A673 (cell line): ENCODE measurements around the gene THSD4.

Source experiments
- EZH2 ChIP-seq: fragments of 200-600 bp; sonication (generic); IDR thresholded peaks from 2 replicates; pipeline ENCODE4 v1.6.1; 2017; ENCODE audit warnings: borderline replicate concordance, low read depth, mild to moderate bottlenecking, mixed read lengths, antibody characterized with exemption, low read length; ENCODE audit not compliant: poor library complexity, severe bottlenecking
- TF ChIP-seq, protein P1 (sequence below): fragments of 300-800, 200-600 bp; sonication (generic); conservative IDR thresholded peaks from 2 replicates; pipeline ENCODE4 v1.5.1; 2017; ENCODE audit warnings: low read depth, mild to moderate bottlenecking, antibody characterized with exemption, low read length, moderate library complexity, mixed read lengths

DNA sequence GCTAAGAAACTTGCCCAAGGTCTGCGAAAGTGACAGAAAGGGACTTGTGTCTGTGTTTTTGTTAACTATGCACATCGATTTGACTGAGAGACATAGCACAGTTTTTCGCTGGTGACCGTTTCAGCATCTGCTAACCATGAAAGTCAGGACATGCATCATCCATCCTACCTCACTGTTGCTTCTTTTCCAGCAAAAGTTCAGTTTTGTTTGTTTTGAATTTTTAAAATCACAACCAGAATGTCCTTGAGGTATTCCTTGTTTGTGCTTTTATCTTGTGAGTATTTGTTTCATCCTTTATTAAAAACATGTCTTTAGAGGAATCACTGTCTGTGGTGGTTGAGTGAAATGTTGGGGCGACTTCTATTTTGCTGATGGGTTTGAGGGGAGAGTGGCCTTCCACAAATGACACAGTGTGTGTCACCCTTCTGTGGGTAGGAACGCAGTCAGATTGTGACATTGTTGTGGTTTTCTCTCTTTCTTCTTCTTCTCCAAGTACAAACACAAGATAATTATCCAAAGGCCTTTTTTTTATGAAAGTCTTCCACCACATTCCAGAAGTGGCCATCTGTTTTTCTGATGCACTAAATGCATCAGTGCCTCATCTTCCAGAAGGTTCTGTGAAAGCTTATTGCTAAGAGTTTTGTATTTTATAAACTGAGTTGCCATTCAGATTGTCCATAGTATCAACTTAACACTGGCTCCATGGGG is 480.7 kb downstream of the THSD4 start:
- no peak for TF ChIP-seq EZH2
- TF ChIP-seq, protein P1, sequence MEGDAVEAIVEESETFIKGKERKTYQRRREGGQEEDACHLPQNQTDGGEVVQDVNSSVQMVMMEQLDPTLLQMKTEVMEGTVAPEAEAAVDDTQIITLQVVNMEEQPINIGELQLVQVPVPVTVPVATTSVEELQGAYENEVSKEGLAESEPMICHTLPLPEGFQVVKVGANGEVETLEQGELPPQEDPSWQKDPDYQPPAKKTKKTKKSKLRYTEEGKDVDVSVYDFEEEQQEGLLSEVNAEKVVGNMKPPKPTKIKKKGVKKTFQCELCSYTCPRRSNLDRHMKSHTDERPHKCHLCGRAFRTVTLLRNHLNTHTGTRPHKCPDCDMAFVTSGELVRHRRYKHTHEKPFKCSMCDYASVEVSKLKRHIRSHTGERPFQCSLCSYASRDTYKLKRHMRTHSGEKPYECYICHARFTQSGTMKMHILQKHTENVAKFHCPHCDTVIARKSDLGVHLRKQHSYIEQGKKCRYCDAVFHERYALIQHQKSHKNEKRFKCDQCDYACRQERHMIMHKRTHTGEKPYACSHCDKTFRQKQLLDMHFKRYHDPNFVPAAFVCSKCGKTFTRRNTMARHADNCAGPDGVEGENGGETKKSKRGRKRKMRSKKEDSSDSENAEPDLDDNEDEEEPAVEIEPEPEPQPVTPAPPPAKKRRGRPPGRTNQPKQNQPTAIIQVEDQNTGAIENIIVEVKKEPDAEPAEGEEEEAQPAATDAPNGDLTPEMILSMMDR = no peak
